H1 (cell line): ENCODE data around the gene DKK1. TPM values are rescaled to one million over a fixed set of nuclear protein-coding genes. Genes with fewer than 3 reads are reported as not detected.

Experiments
- CTCF ChIA-PET: fragments of 300-600 bp; sonication (Branson Sonifier 250); formaldehyde crosslinking; loops from one replicate; lab custom pipeline; 2021; ENCODE audit not compliant: partially characterized antibody; lab: Charles Lee
- POLR2A ChIA-PET: fragments of 300-600 bp; sonication (Branson Sonifier 250); formaldehyde crosslinking; loops from one replicate; lab custom pipeline; 2021; ENCODE audit warnings: inconsistent platforms; ENCODE audit not compliant: partially characterized antibody; lab: Charles Lee
- DNase-seq, 2 experiments: peaks; one replicate each; pipeline versions ENCODE4 v3.0.0 to v3.0.0-alpha.2; 2010 to 2022; ENCODE audit warnings: low spot score in 2 of 2, low read depth in 1 of 2, mixed read lengths in 1 of 2
- FAIRE-seq: peaks from 2 replicates; lab custom pipeline; 2011; peaks lifted over from hg19 to GRCh38; lab: Jason Lieb, UNC
- H2AFZ ChIP-seq: 2 replicates; pipeline ENCODE4 v1.8.1; 2012; ENCODE audit warnings: low read length, inconsistent platforms
- H2AK5ac ChIP-seq: 2 replicates; pipeline ENCODE4 v1.6.1; 2013; ENCODE audit warnings: low read depth, low read length
- H2BK120ac ChIP-seq: replicated peaks from 2 replicates; pipeline ENCODE3; 2013; ENCODE audit warnings: low read depth, low read length, inconsistent platforms
- H2BK12ac ChIP-seq: 2 replicates; pipeline ENCODE4 v1.6.1; 2013; ENCODE audit warnings: low read depth, low read length
- H2BK15ac ChIP-seq: 2 replicates; pipeline ENCODE4 v1.6.1; 2013; ENCODE audit warnings: low read length
- H2BK20ac ChIP-seq: 2 replicates; pipeline ENCODE4 v1.6.1; 2013; ENCODE audit warnings: low read length
- H2BK5ac ChIP-seq: 2 replicates; pipeline ENCODE4 v1.6.1; 2013; ENCODE audit warnings: low read depth, low read length
- H3K14ac ChIP-seq: 2 replicates; pipeline ENCODE4 v1.6.1; 2013; ENCODE audit warnings: inconsistent platforms; ENCODE audit not compliant: insufficient read length
- H3K18ac ChIP-seq: 2 replicates; pipeline ENCODE4 v1.6.1; 2013; ENCODE audit warnings: low read length; ENCODE audit errors: extremely low read depth
- H3K23ac ChIP-seq: 2 replicates; pipeline ENCODE4 v1.6.1; 2013; ENCODE audit warnings: inconsistent platforms; ENCODE audit not compliant: insufficient read length
- H3K23me2 ChIP-seq: 2 replicates; pipeline ENCODE4 v1.6.1; 2013; ENCODE audit warnings: low read depth, low read length
- H3K27ac ChIP-seq: 2 replicates; pipeline ENCODE4 v1.6.1; 2011; ENCODE audit warnings: low read depth, low read length, inconsistent platforms
- H3K27me3 ChIP-seq, 4 experiments: replicated peaks in 1 of 4; 1 replicate in 1 of 4; 2 replicates in 3 of 4; pipeline versions ENCODE4 v1.6.1 to v1.8.1; 2011 to 2013; ENCODE audit warnings: low read length in 3 of 4, mild to moderate bottlenecking in 3 of 4, inconsistent platforms in 2 of 4, mixed read lengths in 2 of 4, moderate library complexity in 1 of 4; ENCODE audit not compliant: control insufficient read depth in 3 of 4, insufficient read depth in 3 of 4; ENCODE audit errors: extremely low read depth in 1 of 4
- H3K36me3 ChIP-seq, 4 experiments: 2 replicates each; pipeline versions ENCODE4 v1.6.1 to v1.8.1; 2011 to 2013; ENCODE audit warnings: mild to moderate bottlenecking in 4 of 4, low read length in 3 of 4, moderate library complexity in 2 of 4, control low read depth in 1 of 4, inconsistent platforms in 1 of 4; ENCODE audit not compliant: insufficient read depth in 4 of 4, control insufficient read depth in 2 of 4
- H3K4ac ChIP-seq: replicated peaks from 2 replicates; pipeline ENCODE3; 2013; ENCODE audit warnings: low read length, low read depth, mixed read lengths, inconsistent platforms; ENCODE audit not compliant: insufficient read length
- H3K4me1 ChIP-seq, 4 experiments: replicated peaks in 1 of 4; 1 replicate in 1 of 4; 2 replicates in 3 of 4; pipeline versions ENCODE4 v1.6.1 to v1.8.1; 2011 to 2013; ENCODE audit warnings: low read length in 3 of 4, inconsistent platforms in 2 of 4, mixed read lengths in 1 of 4; ENCODE audit not compliant: insufficient read depth in 4 of 4, control insufficient read depth in 3 of 4
- H3K4me2 ChIP-seq, 2 experiments: 2 replicates each; pipeline versions ENCODE4 v1.6.1 to v1.8.1; 2011 to 2013; ENCODE audit warnings: low read depth in 2 of 2, low read length in 2 of 2, control low read depth in 1 of 2, inconsistent platforms in 1 of 2, mild to moderate bottlenecking in 1 of 2; ENCODE audit not compliant: insufficient read depth in 1 of 2
- H3K4me3 ChIP-seq, 4 experiments: fragments of 200-600, 300-600 bp in 1 of 4; sonication (generic), shearing (Covaris generic), sonication (Bioruptor Twin) in 1 of 4; 2 replicates each; pipeline versions ENCODE4 v1.5.1 to v1.8.1; 2011 to 2016; ENCODE audit warnings: low read length in 4 of 4, low read depth in 3 of 4, control low read depth in 2 of 4, inconsistent platforms in 2 of 4, mild to moderate bottlenecking in 2 of 4, mixed read lengths in 1 of 4, moderate library complexity in 1 of 4; ENCODE audit not compliant: insufficient read depth in 2 of 4; ENCODE audit errors: extremely low read depth in 1 of 4
- H3K56ac ChIP-seq: replicated peaks from 2 replicates; pipeline ENCODE3; 2013; ENCODE audit warnings: low read depth, mild to moderate bottlenecking, mixed read lengths, low read length, inconsistent platforms; ENCODE audit not compliant: insufficient read length
- H3K79me1 ChIP-seq: 2 replicates; pipeline ENCODE4 v1.6.1; 2013; ENCODE audit warnings: low read depth, low read length, control low read depth
- H3K79me2 ChIP-seq, 2 experiments: 2 replicates each; pipeline versions ENCODE4 v1.6.1 to v1.8.1; 2012 to 2013; ENCODE audit warnings: low read length in 2 of 2, mild to moderate bottlenecking in 2 of 2, inconsistent platforms in 1 of 2; ENCODE audit not compliant: insufficient read depth in 2 of 2, control insufficient read depth in 1 of 2
- H3K9ac ChIP-seq, 4 experiments: replicated peaks in 1 of 4; 1 replicate in 1 of 4; 2 replicates in 3 of 4; pipeline versions ENCODE4 v1.6.1 to v1.8.1; 2011 to 2013; ENCODE audit warnings: low read depth in 3 of 4, low read length in 3 of 4, control low read depth in 2 of 4, mild to moderate bottlenecking in 2 of 4, moderate library complexity in 2 of 4, inconsistent platforms in 1 of 4; ENCODE audit errors: extremely low read depth in 1 of 4
- H3K9me3 ChIP-seq, 2 experiments: 2 replicates each; pipeline versions ENCODE4 v1.6.1 to v1.8.1; 2012 to 2013; ENCODE audit warnings: mild to moderate bottlenecking in 2 of 2, moderate library complexity in 2 of 2, control low read depth in 1 of 2, inconsistent platforms in 1 of 2, low read depth in 1 of 2, low read length in 1 of 2, mixed read lengths in 1 of 2; ENCODE audit not compliant: insufficient read depth in 2 of 2
- H4K20me1 ChIP-seq, 2 experiments: replicated peaks in 1 of 2; 2 replicates each; pipeline versions ENCODE3 to v1.8.1; 2011 to 2013; ENCODE audit warnings: inconsistent platforms in 2 of 2, low read length in 2 of 2, mild to moderate bottlenecking in 1 of 2; ENCODE audit not compliant: insufficient read depth in 2 of 2, control insufficient read depth in 1 of 2
- H4K5ac ChIP-seq: 2 replicates; pipeline ENCODE4 v1.6.1; 2013; ENCODE audit warnings: low read length, low read depth, mixed read lengths, inconsistent platforms; ENCODE audit not compliant: insufficient read length
- H4K8ac ChIP-seq: 2 replicates; pipeline ENCODE4 v1.8.0; 2013; ENCODE audit warnings: mild to moderate bottlenecking, moderate library complexity, low read length, inconsistent platforms; ENCODE audit not compliant: insufficient read depth; ENCODE audit errors: extremely low read depth
- H4K91ac ChIP-seq: replicated peaks from 2 replicates; pipeline ENCODE3; 2013; ENCODE audit warnings: low read length, mixed read lengths, inconsistent platforms; ENCODE audit not compliant: insufficient read length
- TEAD4 ChIP-seq: IDR thresholded peaks from 2 replicates; pipeline ENCODE4 v1.6.1; 2012; ENCODE audit warnings: low read depth, low read length, inconsistent platforms, mixed read lengths
- WGBS, 2 experiments: shearing (Covaris generic) in 1 of 2; methylation state at CpG; one replicate each; pipeline versions ENCODE4 v1.1.6 to v1.1.7; 2013 to 2015; ENCODE audit warnings: low lambda C conversion rate in 2 of 2, mixed read lengths in 2 of 2, inconsistent platforms in 1 of 2, low coverage in 1 of 2, missing lambda C conversion rate in 1 of 2; ENCODE audit not compliant: insufficient replicate concordance in 2 of 2, insufficient coverage in 1 of 2, insufficient read length in 1 of 2; ENCODE audit errors: extremely low coverage in 1 of 2, missing lambda C conversion rate in 1 of 2; 5-methylcytosine and 5-hydroxymethylcytosine counted together
- polyA plus RNA-seq, 7 experiments: library from polyadenylated mRNA; depleted of rRNA in 3 of 7; stranded (reverse) in 5 of 7; unstranded in 2 of 7; fragments of >200 nt in 5 of 7; fragments of 200-250 nt in 2 of 7; gene quantifications; 1 replicate in 5 of 7; 2 replicates in 1 of 7; 4 replicates in 1 of 7; pipeline versions ENCODE4 v1.2.1 to v1.2.3, GENCODE V29; 2011 to 2013; ENCODE audit warnings: missing spikeins in 2 of 7, mixed read lengths in 2 of 7
- total RNA-seq: library from RNA; stranded (reverse); fragmentation: NEBNext Ultra II Directional; extraction: Animal tissue kit (Norgen Biotek cat#: 25700); gene quantifications from 2 replicates; pipeline ENCODE4 v1.2.1, GENCODE V29; 2021

Gene DKK1
- total and polyA plus RNA-seq, 2 of the 8 experiments (the other 6 are each of a cell fraction or from before 2014, with no cell fraction given), result 0.36 to 0.61 TPM

DNA sequence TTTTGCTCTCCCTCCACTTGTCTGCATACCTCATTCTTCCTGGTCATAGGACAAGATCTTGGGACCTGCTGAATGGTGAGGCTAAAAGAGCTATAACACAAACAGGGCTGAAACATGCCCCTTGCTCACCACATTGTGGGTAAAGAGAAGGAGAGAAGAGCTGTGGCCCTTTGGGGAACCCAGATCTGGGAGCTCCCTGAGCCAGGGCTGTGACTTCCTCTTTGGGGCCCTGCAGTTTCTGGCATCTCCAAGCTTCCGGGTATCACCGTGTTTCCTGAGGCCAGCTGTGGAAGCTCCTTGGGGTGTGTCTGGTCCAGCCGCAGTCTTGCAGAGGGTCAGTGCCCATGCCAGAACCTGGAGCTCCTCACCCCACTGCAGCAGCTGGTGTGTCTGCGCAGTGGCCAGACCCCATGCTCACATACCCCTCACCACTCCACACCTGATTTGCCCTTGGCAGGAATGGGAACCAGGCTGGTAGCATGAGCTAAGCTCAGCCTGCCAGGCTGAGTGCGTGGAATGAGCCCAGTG, 34.0 kb downstream of the DKK1 start:
- POLR2A ChIA-PET, result no interaction called here
- Histone ChIP-seq H3K4me3 (no peak overlapping the region), H3K18ac (no peak overlapping the region), H3K79me2 (no peaks in the 10 kb centered on the region), H3K4me2 (no peak overlapping the region), H3K4ac (no peak overlapping the region), H3K4me1 (no peaks in the 10 kb centered on the region; a peak in 1 of 7 replicates), H3K9me3 (no peaks in the 10 kb centered on the region), H2BK5ac (no peak overlapping the region), H2AFZ (no peak overlapping the region), H4K20me1 (no peaks in the 10 kb centered on the region), H3K23me2 (no peaks in the 10 kb centered on the region), H4K91ac (no peak overlapping the region), H3K27ac (no peak overlapping the region), H3K79me1 (no peaks in the 10 kb centered on the region), H3K56ac (no peak overlapping the region), H2BK12ac (no peak overlapping the region), H3K27me3 (no peaks in the 10 kb centered on the region), H2BK15ac (no peak overlapping the region), H3K9ac (no peak overlapping the region), H4K8ac (no peak overlapping the region), H3K36me3 (no peaks in the 10 kb centered on the region), H2BK120ac (no peak overlapping the region), H4K5ac (no peak overlapping the region), H3K23ac (no peak overlapping the region), H3K14ac (no peak overlapping the region), H2AK5ac (no peak overlapping the region), H2BK20ac (no peak overlapping the region)
- CTCF ChIA-PET, result interaction anchor here (1.0 to 2.3 kb wide), 5 partner anchors 9 to 219 kb away, joined by 3 to 8 read pairs (median 4); partner anchors contain the start of gene DKK1
- 100% methylated on average over 5 of the region's 5 CpGs; no CpG with 5 or more reads in 1 of the 2 experiments for WGBS, 2 experiments
- TF ChIP-seq TEAD4, result no peak
- FAIRE-seq (no peak), DNase-seq (no peak)
